ENCODE data around the gene MORN1. TPM values are rescaled to one million over a fixed set of nuclear protein-coding genes. Genes with fewer than 3 reads are reported as not detected.

Gene MORN1
- polyA plus RNA-seq, 1 donor (not counting 4 experiments of a cell fraction or from before 2014, with no cell fraction given): 2.1 TPM

- no peak overlapping the region for H3K9ac ChIP-seq (ENCODE audit: control insufficient read depth, extremely low read depth, insufficient read depth, low read length)
- no peaks in the 10 kb centered on the region for H3K9me3 ChIP-seq (ENCODE audit: control insufficient read depth, low read depth, low read length)
- no peak overlapping the region for H3K4me2 ChIP-seq (ENCODE audit: control insufficient read depth, extremely low read depth, insufficient read depth, low read depth, low read length)
- no peaks in the 10 kb centered on the region for H3K27me3 ChIP-seq (ENCODE audit: control insufficient read depth, extremely low read depth, insufficient read depth, low read length)
- no peaks in the 10 kb centered on the region for H4K20me1 ChIP-seq (ENCODE audit: control insufficient read depth, extremely low read depth, insufficient read depth, low read length)
- H2AFZ ChIP-seq (ENCODE audit: control insufficient read depth, low read length): no peak overlapping the region
- dilution Hi-C loops (cut with MboI; ENCODE audit: extremely low pct_ligation_motif_present, low sequenced_read_pairs): no loop called here
- H3K79me2 ChIP-seq (ENCODE audit: control insufficient read depth, insufficient read depth, low read length): peaks cover 7% of the 10 kb centered on the region
- TF ChIP-seq, protein P1, sequence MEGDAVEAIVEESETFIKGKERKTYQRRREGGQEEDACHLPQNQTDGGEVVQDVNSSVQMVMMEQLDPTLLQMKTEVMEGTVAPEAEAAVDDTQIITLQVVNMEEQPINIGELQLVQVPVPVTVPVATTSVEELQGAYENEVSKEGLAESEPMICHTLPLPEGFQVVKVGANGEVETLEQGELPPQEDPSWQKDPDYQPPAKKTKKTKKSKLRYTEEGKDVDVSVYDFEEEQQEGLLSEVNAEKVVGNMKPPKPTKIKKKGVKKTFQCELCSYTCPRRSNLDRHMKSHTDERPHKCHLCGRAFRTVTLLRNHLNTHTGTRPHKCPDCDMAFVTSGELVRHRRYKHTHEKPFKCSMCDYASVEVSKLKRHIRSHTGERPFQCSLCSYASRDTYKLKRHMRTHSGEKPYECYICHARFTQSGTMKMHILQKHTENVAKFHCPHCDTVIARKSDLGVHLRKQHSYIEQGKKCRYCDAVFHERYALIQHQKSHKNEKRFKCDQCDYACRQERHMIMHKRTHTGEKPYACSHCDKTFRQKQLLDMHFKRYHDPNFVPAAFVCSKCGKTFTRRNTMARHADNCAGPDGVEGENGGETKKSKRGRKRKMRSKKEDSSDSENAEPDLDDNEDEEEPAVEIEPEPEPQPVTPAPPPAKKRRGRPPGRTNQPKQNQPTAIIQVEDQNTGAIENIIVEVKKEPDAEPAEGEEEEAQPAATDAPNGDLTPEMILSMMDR (optimal IDR thresholded peaks at IDR 0.05 in 1 of 3, IDR thresholded peaks at IDR 0.05 in 1 of 3, conservative IDR thresholded peaks at IDR 0.05 in 1 of 3; ENCODE audit: extremely low read depth in 1 of 3, insufficient read depth in 2 of 3, low read length in 3 of 3): no peak
- no peak for TF ChIP-seq EZH2 (IDR thresholded peaks at IDR 0.05; ENCODE audit: low read length)
- DNase-seq (ENCODE audit: low read depth, low spot score): no peak
- H3K4me1 ChIP-seq (ENCODE audit: control insufficient read depth, extremely low read depth, insufficient read depth, low read length): peaks cover 10% of the 10 kb centered on the region
- peaks cover 1 to 7% of the 10 kb centered on the region in 2 experiments for H3K36me3 ChIP-seq (ENCODE audit: control insufficient read depth in 2 of 2, extremely low read depth in 1 of 2, insufficient read depth in 2 of 2, low read length in 2 of 2)
- FAIRE-seq: no peak
- H3K9me1 ChIP-seq (ENCODE audit: control insufficient read depth, extremely low read depth, insufficient read depth, low read length): peaks cover 4% of the 10 kb centered on the region
- H3K4me3 ChIP-seq (ENCODE audit: control insufficient read depth in 2 of 3, extremely low read depth in 1 of 3, insufficient read depth in 2 of 3, low read depth in 1 of 3, low read length in 3 of 3): no peak overlapping the region
- no peak overlapping the region for H3K27ac ChIP-seq (ENCODE audit: control insufficient read depth, insufficient read depth, low read length)
Measured at GRCh38 chr1:2385606-2386280, 5.6 kb downstream of the MORN1 start.

DNA sequence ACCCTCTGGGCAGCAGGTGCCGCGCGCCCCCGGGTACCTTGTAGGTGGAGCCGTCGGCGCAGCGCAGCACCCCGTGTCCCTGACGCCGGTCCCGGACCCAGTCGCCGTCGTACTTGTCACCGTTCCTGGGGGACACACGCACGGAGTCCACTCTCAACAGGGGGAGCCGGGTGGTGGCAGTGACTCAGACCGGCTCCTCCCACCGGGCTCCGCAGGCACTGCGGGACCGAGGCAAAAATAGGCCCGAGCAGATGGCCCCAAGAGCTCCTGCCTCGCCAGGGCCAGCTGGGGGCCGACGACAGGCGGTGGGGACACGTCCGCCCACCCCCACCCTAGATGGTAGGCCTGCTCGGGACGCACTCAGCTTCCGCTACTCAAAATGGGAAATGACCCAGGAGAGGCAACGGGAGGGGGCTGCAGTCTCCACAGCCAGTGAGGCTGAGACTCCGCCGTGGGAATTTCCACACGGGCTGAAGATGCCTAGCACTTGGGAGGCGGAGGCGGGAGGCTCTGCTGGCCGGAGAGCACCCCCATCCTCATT, 6.3 kb downstream of the MORN1 start:
- H3K9me1 ChIP-seq (ENCODE audit: control insufficient read depth, extremely low read depth, insufficient read depth, low read length): peaks cover 2% of the 10 kb centered on the region
- no peak for DNase-seq (ENCODE audit: low read depth, low spot score)
- H4K20me1 ChIP-seq (ENCODE audit: control insufficient read depth, extremely low read depth, insufficient read depth, low read length): no peaks in the 10 kb centered on the region
- no peak overlapping the region for H3K9ac ChIP-seq (ENCODE audit: control insufficient read depth, extremely low read depth, insufficient read depth, low read length)
- no peak for TF ChIP-seq EZH2 (IDR thresholded peaks at IDR 0.05; ENCODE audit: low read length)
- TF ChIP-seq, protein P1 (optimal IDR thresholded peaks at IDR 0.05 in 1 of 3, IDR thresholded peaks at IDR 0.05 in 1 of 3, conservative IDR thresholded peaks at IDR 0.05 in 1 of 3; ENCODE audit: extremely low read depth in 1 of 3, insufficient read depth in 2 of 3, low read length in 3 of 3): no peak
- no peak overlapping the region for H3K4me3 ChIP-seq (ENCODE audit: control insufficient read depth in 2 of 3, extremely low read depth in 1 of 3, insufficient read depth in 2 of 3, low read depth in 1 of 3, low read length in 3 of 3)
- peaks cover 1 to 7% of the 10 kb centered on the region in 2 experiments for H3K36me3 ChIP-seq (ENCODE audit: control insufficient read depth in 2 of 2, extremely low read depth in 1 of 2, insufficient read depth in 2 of 2, low read length in 2 of 2)
- H3K9me3 ChIP-seq (ENCODE audit: control insufficient read depth, low read depth, low read length): no peaks in the 10 kb centered on the region
- no peaks in the 10 kb centered on the region for H3K27me3 ChIP-seq (ENCODE audit: control insufficient read depth, extremely low read depth, insufficient read depth, low read length)
- no peak overlapping the region for H2AFZ ChIP-seq (ENCODE audit: control insufficient read depth, low read length)
- H3K27ac ChIP-seq (ENCODE audit: control insufficient read depth, insufficient read depth, low read length): no peak overlapping the region
- peaks cover 4% of the 10 kb centered on the region for H3K4me1 ChIP-seq (ENCODE audit: control insufficient read depth, extremely low read depth, insufficient read depth, low read length)
- no peak overlapping the region for H3K4me2 ChIP-seq (ENCODE audit: control insufficient read depth, extremely low read depth, insufficient read depth, low read depth, low read length)
- FAIRE-seq: no peak
- dilution Hi-C loops (cut with MboI; ENCODE audit: extremely low pct_ligation_motif_present, low sequenced_read_pairs): no loop called here
- peaks cover 3% of the 10 kb centered on the region for H3K79me2 ChIP-seq (ENCODE audit: control insufficient read depth, insufficient read depth, low read length)
